ENCODE measurements around the gene UBE2G2.

DNA sequence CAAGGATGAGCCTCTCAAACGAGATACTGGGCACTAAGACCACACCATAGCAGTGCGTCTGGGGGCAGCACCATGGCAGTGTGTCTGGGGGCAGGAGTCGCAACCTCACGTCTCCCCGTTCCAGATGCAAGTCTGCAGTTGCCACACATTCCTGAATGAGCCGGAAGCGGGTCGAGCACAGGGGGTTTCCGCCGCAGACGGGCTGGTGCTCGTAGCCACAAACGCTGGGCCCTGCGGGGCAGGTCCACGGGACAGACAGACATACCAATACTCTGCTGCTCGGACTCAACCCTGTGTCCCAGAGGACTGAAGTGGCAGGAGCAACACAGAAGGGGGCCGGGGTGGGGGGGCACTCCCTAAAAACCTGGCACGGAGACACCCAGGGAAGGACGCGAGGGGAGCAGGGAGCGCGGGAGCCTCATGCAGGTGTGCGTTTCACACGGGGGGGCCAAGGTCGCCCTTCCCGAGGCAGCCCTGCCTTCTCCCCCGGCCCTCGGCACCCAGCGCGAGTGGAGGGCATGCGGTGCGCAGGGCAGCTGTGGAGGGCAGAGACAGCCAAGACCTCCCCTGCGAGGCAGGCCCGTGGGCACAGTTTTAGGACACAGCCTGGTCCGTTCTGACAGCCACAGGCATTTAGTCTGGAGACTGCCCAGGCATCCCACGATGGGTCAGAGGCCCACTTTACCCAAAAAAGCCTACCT, 47.4 kb upstream of the UBE2G2 start:
- TF ChIP-seq, protein P1, sequence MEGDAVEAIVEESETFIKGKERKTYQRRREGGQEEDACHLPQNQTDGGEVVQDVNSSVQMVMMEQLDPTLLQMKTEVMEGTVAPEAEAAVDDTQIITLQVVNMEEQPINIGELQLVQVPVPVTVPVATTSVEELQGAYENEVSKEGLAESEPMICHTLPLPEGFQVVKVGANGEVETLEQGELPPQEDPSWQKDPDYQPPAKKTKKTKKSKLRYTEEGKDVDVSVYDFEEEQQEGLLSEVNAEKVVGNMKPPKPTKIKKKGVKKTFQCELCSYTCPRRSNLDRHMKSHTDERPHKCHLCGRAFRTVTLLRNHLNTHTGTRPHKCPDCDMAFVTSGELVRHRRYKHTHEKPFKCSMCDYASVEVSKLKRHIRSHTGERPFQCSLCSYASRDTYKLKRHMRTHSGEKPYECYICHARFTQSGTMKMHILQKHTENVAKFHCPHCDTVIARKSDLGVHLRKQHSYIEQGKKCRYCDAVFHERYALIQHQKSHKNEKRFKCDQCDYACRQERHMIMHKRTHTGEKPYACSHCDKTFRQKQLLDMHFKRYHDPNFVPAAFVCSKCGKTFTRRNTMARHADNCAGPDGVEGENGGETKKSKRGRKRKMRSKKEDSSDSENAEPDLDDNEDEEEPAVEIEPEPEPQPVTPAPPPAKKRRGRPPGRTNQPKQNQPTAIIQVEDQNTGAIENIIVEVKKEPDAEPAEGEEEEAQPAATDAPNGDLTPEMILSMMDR (IDR thresholded peaks at IDR 0.05) = no peak
- TF ChIP-seq POLR2A (IDR thresholded peaks at IDR 0.05) = no peak
- no peak for TF ChIP-seq EP300 (IDR thresholded peaks at IDR 0.05)
- no peak for TF ChIP-seq POLR2AphosphoS5 (IDR thresholded peaks at IDR 0.05)

All from stomach (tissue), 4 donors.